ENCODE results near the gene RPS6KA3. TPM values are rescaled to one million over a fixed set of nuclear protein-coding genes. Genes with fewer than 3 reads are reported as not detected.

Gene RPS6KA3
- total and polyA plus RNA-seq, 2 donors (not counting 1 experiment from before 2014, with no cell fraction given): 17.0 to 63.0 TPM

DNA sequence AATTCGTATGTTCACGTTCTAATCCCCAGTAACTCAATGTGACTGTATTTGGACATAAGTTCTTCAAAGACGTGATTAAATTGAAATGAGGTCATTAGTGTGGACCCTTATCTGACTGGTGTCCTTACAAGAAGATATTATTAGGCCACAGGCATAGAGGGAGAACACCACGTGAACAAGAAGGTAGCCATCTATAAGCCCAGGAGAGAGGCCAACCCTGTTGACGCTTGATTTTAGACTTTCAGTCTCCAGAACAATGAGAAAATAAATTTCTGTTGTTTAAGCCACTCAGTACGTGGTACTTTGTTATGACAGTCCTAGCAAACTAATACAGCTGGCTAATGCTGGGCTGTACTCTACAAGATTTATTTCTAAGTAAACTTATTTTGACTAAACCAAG, 123.6 kb downstream of the RPS6KA3 start:
- peaks cover 36% of the 10 kb centered on the region for H3K79me2 ChIP-seq (ENCODE audit: control insufficient read depth, insufficient read depth, low read length)
- Mint-ChIP-seq H3K4me1 (peaks cover 21% of the 10 kb centered on the region), H3K27me3 (no peaks in the 10 kb centered on the region), H3K27ac (peak overlapping the region; percentile 72), H3K9me3 (ENCODE audit: insufficient read depth) (no peaks in the 10 kb centered on the region), H3K4me3 (peak overlapping the region; percentile 52)
- H3K4me3 ChIP-seq (ENCODE audit: control extremely low read depth in 1 of 5, extremely low read depth in 1 of 5, insufficient read depth in 1 of 5, low read depth in 2 of 5, low read length in 4 of 5): no peak overlapping the region
- ChIA-PET CTCF (no interaction called here), POLR2A (interaction anchor here (0.6 kb wide), 1 partner anchor 250 kb away, joined by 4 read pairs; no protein-coding TSS in a partner anchor)
- H3K27ac ChIP-seq (ENCODE audit: low read length in 2 of 2): no peak overlapping the region
- TF ChIP-seq CTCF (IDR thresholded peaks at IDR 0.05): no peak
- no CpG with 5 or more reads among the region's 6 CpGs for WGBS (ENCODE audit: insufficient coverage)
- no peak overlapping the region for H3K4me2 ChIP-seq (replicated peaks; ENCODE audit: low read depth, low read length, poor library complexity, severe bottlenecking)
- no peaks in the 10 kb centered on the region for H3K27me3 ChIP-seq (replicated peaks in 1 of 4; ENCODE audit: control extremely low read depth in 1 of 4, control insufficient read depth in 3 of 4, insufficient read depth in 4 of 4, low read length in 3 of 4)
- DNase-seq: no peak
- H3K9me3 ChIP-seq (ENCODE audit: control extremely low read depth in 1 of 3, control insufficient read depth in 2 of 3, insufficient read depth in 1 of 3, low read length in 2 of 3): no peaks in the 10 kb centered on the region
- intact Hi-C loops (cut with micrococcal nuclease): loop anchor here (5.0 kb wide), 2 partner anchors 461 to 1466 kb away; no protein-coding TSS in a partner anchor
- ATAC-seq (ENCODE audit: low read depth): no peak
- peaks cover 0 to 1% of the 10 kb centered on the region in 2 experiments for H3K36me3 ChIP-seq (replicated peaks in 1 of 2; ENCODE audit: control extremely low read depth in 1 of 2, control insufficient read depth in 1 of 2, extremely low read depth in 1 of 2, insufficient read depth in 2 of 2, low read length in 1 of 2)
- no peak overlapping the region for H2AFZ ChIP-seq (ENCODE audit: insufficient read depth, low read depth, low read length, poor library complexity, severe bottlenecking)
- H4K20me1 ChIP-seq (ENCODE audit: control insufficient read depth, insufficient read depth, low read length, poor library complexity, severe bottlenecking): peaks cover 8% of the 10 kb centered on the region
- H3K9ac ChIP-seq (ENCODE audit: low read length): no peak overlapping the region
- H3K4me1 ChIP-seq (ENCODE audit: control insufficient read depth in 2 of 2, insufficient read depth in 2 of 2, low read length in 2 of 2): peaks cover 15 to 18% of the 10 kb centered on the region in 2 donors

- H2AFZ ChIP-seq (ENCODE audit: insufficient read depth, low read depth, low read length, poor library complexity, severe bottlenecking): peak within 1 kb of the TSS; percentile 79
- peak within 1 kb of the TSS; percentile 88 for H3K27ac Mint-ChIP-seq
- peak within 1 kb of the TSS; percentile 87 for H3K4me3 Mint-ChIP-seq
- H3K4me1 Mint-ChIP-seq: peaks cover 21% of the 10 kb centered on the region
- peaks cover 46% of the 10 kb centered on the region for H3K79me2 ChIP-seq (ENCODE audit: control insufficient read depth, insufficient read depth, low read length)
- ATAC-seq (ENCODE audit: low read depth) (peak; percentile 99), DNase-seq (peak; percentile 96)
- H3K36me3 ChIP-seq (replicated peaks in 1 of 2; ENCODE audit: control extremely low read depth in 1 of 2, control insufficient read depth in 1 of 2, extremely low read depth in 1 of 2, insufficient read depth in 2 of 2, low read length in 1 of 2): peaks cover 1 to 7% of the 10 kb centered on the region in 2 experiments
- no peak for TF ChIP-seq EZH2 (IDR thresholded peaks at IDR 0.05; ENCODE audit: borderline replicate concordance, insufficient read depth, low read depth, low read length, poor library complexity, severe bottlenecking)
- TF ChIP-seq CTCF (IDR thresholded peaks at IDR 0.05): no peak
- no peaks in the 10 kb centered on the region for H3K27me3 Mint-ChIP-seq
- H3K9me3 Mint-ChIP-seq (ENCODE audit: insufficient read depth): no peaks in the 10 kb centered on the region
- H3K4me3 ChIP-seq (ENCODE audit: control extremely low read depth in 1 of 5, extremely low read depth in 1 of 5, insufficient read depth in 1 of 5, low read depth in 2 of 5, low read length in 4 of 5): peak within 1 kb of the TSS; percentile 77 to 98 (median 86)
- peaks cover 15 to 16% of the 10 kb centered on the region in 2 donors for H3K4me1 ChIP-seq (ENCODE audit: control insufficient read depth in 2 of 2, insufficient read depth in 2 of 2, low read length in 2 of 2)
- peak within 1 kb of the TSS; percentile 74 to 92 for H3K27ac ChIP-seq (ENCODE audit: low read length in 2 of 2)
- peak within 1 kb of the TSS; percentile 91 for H3K4me2 ChIP-seq (replicated peaks; ENCODE audit: low read depth, low read length, poor library complexity, severe bottlenecking)
- ChIA-PET CTCF (no interaction called here), POLR2A (no interaction called here)
- H3K27me3 ChIP-seq (replicated peaks in 1 of 4; ENCODE audit: control extremely low read depth in 1 of 4, control insufficient read depth in 3 of 4, insufficient read depth in 4 of 4, low read length in 3 of 4): no peaks in the 10 kb centered on the region
- intact Hi-C loops (cut with micrococcal nuclease): loop anchor here (1.0 to 5.0 kb wide), 4 partner anchors 126 to 1464 kb away; partner anchors contain the start of gene BCLAF3
- H3K9ac ChIP-seq (ENCODE audit: low read length): peak within 1 kb of the TSS; percentile 96
- 0% methylated on average over 44 of the region's 82 CpGs for WGBS (ENCODE audit: insufficient coverage)
- H4K20me1 ChIP-seq (ENCODE audit: control insufficient read depth, insufficient read depth, low read length, poor library complexity, severe bottlenecking): peaks cover 12% of the 10 kb centered on the region
- no peaks in the 10 kb centered on the region for H3K9me3 ChIP-seq (ENCODE audit: control extremely low read depth in 1 of 3, control insufficient read depth in 2 of 3, insufficient read depth in 1 of 3, low read length in 2 of 3)
Measured at GRCh38 chrX:20141281-20142220, 125.2 kb downstream of the RPS6KA3 start, which contains the start of gene EIF1AX. Gene EIF1AX (minus strand): TSS chrX:20141838. CDS start chrX:20141640, 198 bp downstream.
